K562 (cell line): ENCODE data around the gene PRPF8.

Source experiments
- KDM1A ChIP-seq, 2 experiments: fragments of 450-650 bp; IDR thresholded peaks; 2 replicates each; pipeline ENCODE4 v1.6.1; 2016; ENCODE audit warnings: mild to moderate bottlenecking in 2 of 2
- NFYB ChIP-seq: IDR thresholded peaks from 2 replicates; pipeline ENCODE4 v1.6.1; 2011; ENCODE audit warnings: mild to moderate bottlenecking, moderate library complexity; ENCODE audit not compliant: insufficient read length; ENCODE audit errors: extremely low read depth
- RFX5 ChIP-seq: IDR thresholded peaks from 2 replicates; pipeline ENCODE4 v1.6.1; 2011; ENCODE audit warnings: low read depth, mild to moderate bottlenecking, improper control_type of control experiment, low read length
- TBL1XR1 ChIP-seq, 2 experiments: IDR thresholded peaks; 2 replicates each; pipeline ENCODE4 v1.6.1; 2012; ENCODE audit warnings: improper control_type of control experiment in 2 of 2, low read length in 2 of 2, mild to moderate bottlenecking in 1 of 2
- ZZZ3 ChIP-seq: fragments of 450-650 bp; IDR thresholded peaks from 2 replicates; pipeline ENCODE4 v1.6.1; 2016; ENCODE audit warnings: antibody characterized with exemption, mild to moderate bottlenecking, moderate library complexity
- TF ChIP-seq, protein P1 (sequence below): fragments of 450-650 bp; IDR thresholded peaks from 2 replicates; pipeline ENCODE4 v1.6.1; 2018; ENCODE audit not compliant: partially characterized antibody
- TF ChIP-seq, protein P2 (sequence below), 3 experiments: IDR thresholded peaks in 2 of 3; conservative IDR thresholded peaks in 1 of 3; 2 replicates each; pipeline ENCODE4 v1.5.1; 2011 to 2012; ENCODE audit warnings: low read length in 3 of 3, mild to moderate bottlenecking in 3 of 3, control low read depth in 2 of 3, improper control_type of control experiment in 1 of 3, inconsistent platforms in 1 of 3, low read depth in 1 of 3, mixed read lengths in 1 of 3, moderate library complexity in 1 of 3; ENCODE audit not compliant: insufficient read depth in 2 of 3

DNA sequence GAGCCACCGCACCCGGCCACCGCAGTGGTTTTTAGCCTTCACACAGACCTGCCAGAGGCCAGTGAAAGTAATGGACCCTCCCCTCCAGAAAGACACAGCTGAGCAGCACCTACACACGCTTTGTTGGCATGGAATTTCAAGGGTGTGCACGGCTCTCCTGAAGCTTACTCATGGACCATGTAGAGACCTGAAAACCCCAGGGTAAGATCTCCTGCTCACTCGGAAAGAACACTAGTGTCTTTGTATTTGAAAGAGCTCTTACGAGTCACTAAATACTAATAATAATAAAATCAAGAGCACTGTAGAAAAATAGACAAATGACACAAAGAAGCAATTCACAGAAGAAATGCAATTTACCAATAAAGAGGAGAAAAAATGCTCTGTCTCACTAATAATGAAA is 76.0 kb downstream of the PRPF8 start:
- TF ChIP-seq, protein P1, sequence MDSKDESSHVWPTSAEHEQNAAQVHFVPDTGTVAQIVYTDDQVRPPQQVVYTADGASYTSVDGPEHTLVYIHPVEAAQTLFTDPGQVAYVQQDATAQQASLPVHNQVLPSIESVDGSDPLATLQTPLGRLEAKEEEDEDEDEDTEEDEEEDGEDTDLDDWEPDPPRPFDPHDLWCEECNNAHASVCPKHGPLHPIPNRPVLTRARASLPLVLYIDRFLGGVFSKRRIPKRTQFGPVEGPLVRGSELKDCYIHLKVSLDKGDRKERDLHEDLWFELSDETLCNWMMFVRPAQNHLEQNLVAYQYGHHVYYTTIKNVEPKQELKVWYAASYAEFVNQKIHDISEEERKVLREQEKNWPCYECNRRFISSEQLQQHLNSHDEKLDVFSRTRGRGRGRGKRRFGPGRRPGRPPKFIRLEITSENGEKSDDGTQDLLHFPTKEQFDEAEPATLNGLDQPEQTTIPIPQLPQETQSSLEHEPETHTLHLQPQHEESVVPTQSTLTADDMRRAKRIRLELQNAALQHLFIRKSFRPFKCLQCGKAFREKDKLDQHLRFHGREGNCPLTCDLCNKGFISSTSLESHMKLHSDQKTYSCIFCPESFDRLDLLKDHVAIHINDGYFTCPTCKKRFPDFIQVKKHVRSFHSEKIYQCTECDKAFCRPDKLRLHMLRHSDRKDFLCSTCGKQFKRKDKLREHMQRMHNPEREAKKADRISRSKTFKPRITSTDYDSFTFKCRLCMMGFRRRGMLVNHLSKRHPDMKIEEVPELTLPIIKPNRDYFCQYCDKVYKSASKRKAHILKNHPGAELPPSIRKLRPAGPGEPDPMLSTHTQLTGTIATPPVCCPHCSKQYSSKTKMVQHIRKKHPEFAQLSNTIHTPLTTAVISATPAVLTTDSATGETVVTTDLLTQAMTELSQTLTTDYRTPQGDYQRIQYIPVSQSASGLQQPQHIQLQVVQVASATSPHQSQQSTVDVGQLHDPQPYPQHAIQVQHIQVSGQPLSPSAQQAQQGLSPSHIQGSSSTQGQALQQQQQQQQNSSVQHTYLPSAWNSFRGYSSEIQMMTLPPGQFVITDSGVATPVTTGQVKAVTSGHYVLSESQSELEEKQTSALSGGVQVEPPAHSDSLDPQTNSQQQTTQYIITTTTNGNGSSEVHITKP, result no peak
- TF ChIP-seq KDM1A (IDR thresholded peaks at IDR 0.05), result no peak
- no peak for TF ChIP-seq RFX5
- TF ChIP-seq ZZZ3, result no peak
- TF ChIP-seq NFYB, result no peak
- no peak for TF ChIP-seq TBL1XR1 (IDR thresholded peaks at IDR 0.05; ENCODE audit: low read length in 2 of 2)
- TF ChIP-seq, protein P2, sequence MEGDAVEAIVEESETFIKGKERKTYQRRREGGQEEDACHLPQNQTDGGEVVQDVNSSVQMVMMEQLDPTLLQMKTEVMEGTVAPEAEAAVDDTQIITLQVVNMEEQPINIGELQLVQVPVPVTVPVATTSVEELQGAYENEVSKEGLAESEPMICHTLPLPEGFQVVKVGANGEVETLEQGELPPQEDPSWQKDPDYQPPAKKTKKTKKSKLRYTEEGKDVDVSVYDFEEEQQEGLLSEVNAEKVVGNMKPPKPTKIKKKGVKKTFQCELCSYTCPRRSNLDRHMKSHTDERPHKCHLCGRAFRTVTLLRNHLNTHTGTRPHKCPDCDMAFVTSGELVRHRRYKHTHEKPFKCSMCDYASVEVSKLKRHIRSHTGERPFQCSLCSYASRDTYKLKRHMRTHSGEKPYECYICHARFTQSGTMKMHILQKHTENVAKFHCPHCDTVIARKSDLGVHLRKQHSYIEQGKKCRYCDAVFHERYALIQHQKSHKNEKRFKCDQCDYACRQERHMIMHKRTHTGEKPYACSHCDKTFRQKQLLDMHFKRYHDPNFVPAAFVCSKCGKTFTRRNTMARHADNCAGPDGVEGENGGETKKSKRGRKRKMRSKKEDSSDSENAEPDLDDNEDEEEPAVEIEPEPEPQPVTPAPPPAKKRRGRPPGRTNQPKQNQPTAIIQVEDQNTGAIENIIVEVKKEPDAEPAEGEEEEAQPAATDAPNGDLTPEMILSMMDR (IDR thresholded peaks at IDR 0.05 in 2 of 3, conservative IDR thresholded peaks at IDR 0.05 in 1 of 3; ENCODE audit: insufficient read depth in 2 of 3, low read depth in 1 of 3, low read length in 3 of 3), result no peak
